Left ventricle myocardium inferior (tissue), 1 donor: ENCODE measurements around the gene CDV3. TPM values are rescaled to one million over a fixed set of nuclear protein-coding genes. Genes with fewer than 3 reads are reported as not detected.

Experiments used
- DNase-seq: peaks from one replicate; pipeline ENCODE4 v3.0.0-alpha.2; 2020
- H3K27ac ChIP-seq: fragments of 200-600 bp; replicated peaks from 2 replicates; pipeline ENCODE4 v1.8.0; 2021
- H3K27me3 ChIP-seq: fragments of 200-600 bp; 2 replicates; pipeline ENCODE4 v1.8.0; 2021; ENCODE audit warnings: low read depth
- H3K36me3 ChIP-seq: fragments of 200-600 bp; 2 replicates; pipeline ENCODE4 v1.8.0; 2021
- H3K4me1 ChIP-seq: fragments of 200-600 bp; 2 replicates; pipeline ENCODE4 v1.8.0; 2021
- H3K4me3 ChIP-seq: fragments of 200-600 bp; 2 replicates; pipeline ENCODE4 v1.8.0; 2021; ENCODE audit warnings: mild to moderate bottlenecking, moderate library complexity
- H3K9me3 ChIP-seq: fragments of 200-600 bp; replicated peaks from 2 replicates; pipeline ENCODE4 v1.8.0; 2021
- intact Hi-C: fragments of 100-400 bp; cut with micrococcal nuclease; formaldehyde crosslinking; loops from one replicate; pipeline ENCODE4 v1.11.0; 2022
- total RNA-seq: library from RNA; stranded (reverse); fragmentation: NEBNext Ultra II Directional; extraction: Animal tissue kit (Norgen Biotek cat#: 25700); gene quantifications from one replicate; pipeline ENCODE4 v1.2.1, GENCODE V29; 2021
- TF ChIP-seq, protein P1 (sequence below): fragments of 200-600 bp; IDR thresholded peaks from 2 replicates; pipeline ENCODE4 v1.8.0; 2021; ENCODE audit warnings: antibody characterized with exemption, mild to moderate bottlenecking, borderline replicate concordance
- donor health status: DM: no; HTN: yes; CAD: no; lungs with severe emphysema.

The CDV3 gene
- total RNA-seq, 1 donor from 2014 or later, result 134 TPM

GRCh38 chr3:133561679-133562078, 11.8 kb upstream of the CDV3 start:
- intact Hi-C loops, result no loop called here
- Histone ChIP-seq H3K27me3 (no peaks in the 10 kb centered on the region), H3K9me3 (peaks cover 12% of the 10 kb centered on the region), H3K4me1 (no peaks in the 10 kb centered on the region), H3K27ac (no peak overlapping the region), H3K4me3 (no peak overlapping the region), H3K36me3 (no peaks in the 10 kb centered on the region)
- TF ChIP-seq, protein P1, sequence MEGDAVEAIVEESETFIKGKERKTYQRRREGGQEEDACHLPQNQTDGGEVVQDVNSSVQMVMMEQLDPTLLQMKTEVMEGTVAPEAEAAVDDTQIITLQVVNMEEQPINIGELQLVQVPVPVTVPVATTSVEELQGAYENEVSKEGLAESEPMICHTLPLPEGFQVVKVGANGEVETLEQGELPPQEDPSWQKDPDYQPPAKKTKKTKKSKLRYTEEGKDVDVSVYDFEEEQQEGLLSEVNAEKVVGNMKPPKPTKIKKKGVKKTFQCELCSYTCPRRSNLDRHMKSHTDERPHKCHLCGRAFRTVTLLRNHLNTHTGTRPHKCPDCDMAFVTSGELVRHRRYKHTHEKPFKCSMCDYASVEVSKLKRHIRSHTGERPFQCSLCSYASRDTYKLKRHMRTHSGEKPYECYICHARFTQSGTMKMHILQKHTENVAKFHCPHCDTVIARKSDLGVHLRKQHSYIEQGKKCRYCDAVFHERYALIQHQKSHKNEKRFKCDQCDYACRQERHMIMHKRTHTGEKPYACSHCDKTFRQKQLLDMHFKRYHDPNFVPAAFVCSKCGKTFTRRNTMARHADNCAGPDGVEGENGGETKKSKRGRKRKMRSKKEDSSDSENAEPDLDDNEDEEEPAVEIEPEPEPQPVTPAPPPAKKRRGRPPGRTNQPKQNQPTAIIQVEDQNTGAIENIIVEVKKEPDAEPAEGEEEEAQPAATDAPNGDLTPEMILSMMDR, result no peak
- DNase-seq, result no peak

DNA sequence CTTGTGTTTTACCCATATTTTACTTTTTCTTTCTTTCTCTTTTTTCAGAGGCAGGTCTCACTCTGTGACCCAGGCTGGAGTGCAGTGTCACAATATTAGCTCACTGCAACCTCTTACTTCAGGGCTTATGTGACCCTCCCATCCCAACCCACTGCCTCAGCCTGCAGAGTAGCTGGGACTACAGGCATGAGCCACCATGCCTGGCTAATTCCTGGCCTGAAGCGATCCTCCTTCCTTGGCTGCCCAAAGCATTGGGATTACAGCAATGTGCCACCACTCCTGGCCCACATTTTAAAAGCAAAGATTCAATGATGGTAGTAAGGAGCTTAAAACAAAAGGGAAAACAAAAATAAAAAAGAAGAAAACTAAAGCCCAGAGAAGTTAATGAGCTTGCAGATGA, 11.1 kb upstream of the CDV3 start:
- peaks cover 12% of the 10 kb centered on the region for H3K9me3 ChIP-seq
- intact Hi-C loops, result no loop called here
- H3K4me3 ChIP-seq, result no peak overlapping the region
- no peak overlapping the region for H3K27ac ChIP-seq
- no peaks in the 10 kb centered on the region for H3K36me3 ChIP-seq
- H3K4me1 ChIP-seq, result no peaks in the 10 kb centered on the region
- TF ChIP-seq, protein P1, result no peak
- H3K27me3 ChIP-seq, result no peaks in the 10 kb centered on the region
- no peak for DNase-seq

DNA sequence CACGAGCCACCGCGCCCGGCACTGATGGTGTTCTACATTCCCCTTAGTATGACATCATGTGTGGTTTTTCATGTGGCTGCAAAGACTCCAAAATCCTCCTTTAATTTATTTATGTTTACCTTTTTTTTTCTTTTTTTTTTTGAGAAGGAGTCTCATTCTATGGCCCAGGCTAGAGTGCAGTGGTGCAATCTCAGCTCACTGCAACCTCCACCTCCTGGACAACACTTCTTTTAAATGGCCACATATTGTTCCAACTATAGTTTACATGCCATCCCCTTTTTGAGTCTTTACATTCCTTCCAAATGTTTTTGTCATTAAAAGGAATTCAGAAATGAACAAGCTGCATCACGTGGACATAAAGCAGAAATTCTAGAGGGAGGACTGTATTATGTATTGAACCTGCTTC, 10.3 kb upstream of the CDV3 start:
- intact Hi-C loops, result no loop called here
- Histone ChIP-seq H3K36me3 (no peaks in the 10 kb centered on the region), H3K4me1 (peaks cover under 1% of the 10 kb centered on the region), H3K4me3 (no peak overlapping the region), H3K9me3 (peaks cover 12% of the 10 kb centered on the region), H3K27me3 (no peaks in the 10 kb centered on the region), H3K27ac (no peak overlapping the region)
- TF ChIP-seq, protein P1, result no peak
- DNase-seq, result no peak

DNA sequence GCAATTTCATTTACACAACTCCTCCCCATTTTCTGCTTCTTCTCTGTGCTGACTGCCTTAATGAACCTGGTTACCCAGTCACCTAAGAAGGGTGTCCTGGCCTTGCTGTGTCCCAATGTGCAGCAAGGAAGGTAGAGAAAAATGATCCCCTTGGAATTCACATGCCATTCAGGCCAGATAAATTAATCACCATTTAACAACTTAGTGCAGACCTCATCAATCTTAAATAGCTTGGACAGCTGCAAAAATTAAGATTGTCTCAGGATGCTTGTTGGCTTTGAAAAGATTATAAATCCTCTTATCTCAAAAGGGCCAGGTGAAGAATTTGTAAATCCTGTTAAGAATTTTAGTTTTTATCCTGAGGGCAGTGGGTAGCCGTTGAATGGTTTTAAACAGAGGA, 9.7 kb upstream of the CDV3 start:
- Histone ChIP-seq H3K9me3 (peaks cover 8% of the 10 kb centered on the region), H3K4me3 (no peak overlapping the region), H3K27me3 (no peaks in the 10 kb centered on the region), H3K27ac (no peak overlapping the region), H3K36me3 (no peaks in the 10 kb centered on the region), H3K4me1 (peaks cover 5% of the 10 kb centered on the region)
- intact Hi-C loops, result no loop called here
- TF ChIP-seq, protein P1, result no peak
- DNase-seq, result no peak

GRCh38 chr3:133568294-133569014, 5.0 kb upstream of the CDV3 start:
- no peaks in the 10 kb centered on the region for H3K27me3 ChIP-seq
- H3K4me3 ChIP-seq, result no peak overlapping the region
- TF ChIP-seq, protein P1, result no peak
- peaks cover 34% of the 10 kb centered on the region for H3K4me1 ChIP-seq
- intact Hi-C loops, result no loop called here
- H3K27ac ChIP-seq, result no peak overlapping the region
- DNase-seq, result no peak
- H3K36me3 ChIP-seq, result no peaks in the 10 kb centered on the region
- H3K9me3 ChIP-seq, result no peaks in the 10 kb centered on the region
